T-helper 2 cell (primary cell): ENCODE results near the gene RIPK4.

ENCODE experiments used
- DNase-seq, 5 experiments: peaks; one replicate each; pipeline versions ENCODE4 v3.0.0 to v3.0.0-alpha.2; 2012 to 2022

The RIPK4 gene

DNA sequence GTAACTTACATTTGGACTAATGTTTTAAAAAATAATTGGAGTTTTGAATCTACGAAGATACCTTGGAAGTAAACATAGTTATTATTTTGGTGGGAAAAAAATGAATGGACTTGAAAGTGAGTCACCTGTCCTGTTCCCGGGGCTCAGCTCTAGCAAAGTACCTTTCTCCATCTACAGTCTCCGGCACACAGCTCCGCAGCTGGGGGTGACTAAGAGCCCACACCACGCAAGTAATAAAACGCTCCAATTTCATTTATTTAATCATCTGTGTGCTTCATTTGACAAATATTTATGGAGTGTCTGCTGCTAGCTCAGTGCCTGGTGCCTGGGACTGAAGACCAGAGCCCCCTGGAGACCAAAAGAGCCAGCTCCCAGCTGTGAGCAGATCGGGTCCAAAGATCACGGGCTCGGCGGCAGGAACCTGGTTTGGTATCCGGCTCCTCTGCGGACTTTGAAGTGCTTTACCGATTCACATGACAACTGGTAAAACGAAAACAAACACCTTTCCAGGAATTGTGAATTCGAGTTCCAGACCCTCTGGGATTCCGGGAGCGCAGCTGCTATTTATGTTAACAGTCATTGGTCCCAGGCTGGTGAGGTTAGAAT is 1.7 kb upstream of the RIPK4 start:
- DNase-seq, result no peak

DNA sequence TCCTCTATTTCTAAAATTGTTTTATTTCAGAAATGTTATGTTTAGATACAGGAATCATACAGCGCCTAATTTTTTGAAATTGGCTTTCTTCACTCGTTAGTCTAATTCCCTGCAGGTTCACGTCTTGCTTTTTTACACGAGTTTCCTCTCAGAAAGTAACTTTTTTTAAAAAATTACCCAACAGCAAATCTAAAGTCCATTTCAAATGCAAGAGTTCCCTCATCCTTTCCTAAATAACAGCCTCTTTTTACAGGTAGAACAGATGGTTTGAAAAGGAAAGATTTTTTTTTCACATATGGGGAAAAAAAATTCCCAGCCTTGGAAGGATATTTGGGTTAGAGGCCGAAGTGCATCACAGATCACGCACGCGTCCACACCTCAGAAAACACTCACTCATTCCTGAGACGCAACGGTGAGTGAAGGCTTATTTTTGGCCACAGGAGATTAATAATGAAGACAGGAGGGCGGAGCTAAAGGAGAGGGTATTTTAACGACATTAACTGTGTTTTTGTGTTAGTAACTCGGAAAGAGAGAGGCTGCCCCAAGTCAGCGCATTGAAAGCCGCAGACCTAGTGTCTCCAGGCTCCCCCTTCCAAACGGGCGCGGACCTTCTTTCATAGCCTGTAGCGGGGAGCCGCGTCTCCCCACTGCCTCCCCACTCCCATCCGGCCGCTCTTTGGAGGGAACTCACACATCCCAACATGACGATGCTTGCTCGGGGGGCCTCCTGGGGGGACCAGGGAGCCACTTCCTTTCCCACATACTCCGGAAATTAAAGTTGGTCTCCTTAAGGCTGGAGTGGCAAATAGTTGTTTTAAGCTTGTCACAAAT is 969 bp upstream of the RIPK4 start:
- no peak for DNase-seq

DNA sequence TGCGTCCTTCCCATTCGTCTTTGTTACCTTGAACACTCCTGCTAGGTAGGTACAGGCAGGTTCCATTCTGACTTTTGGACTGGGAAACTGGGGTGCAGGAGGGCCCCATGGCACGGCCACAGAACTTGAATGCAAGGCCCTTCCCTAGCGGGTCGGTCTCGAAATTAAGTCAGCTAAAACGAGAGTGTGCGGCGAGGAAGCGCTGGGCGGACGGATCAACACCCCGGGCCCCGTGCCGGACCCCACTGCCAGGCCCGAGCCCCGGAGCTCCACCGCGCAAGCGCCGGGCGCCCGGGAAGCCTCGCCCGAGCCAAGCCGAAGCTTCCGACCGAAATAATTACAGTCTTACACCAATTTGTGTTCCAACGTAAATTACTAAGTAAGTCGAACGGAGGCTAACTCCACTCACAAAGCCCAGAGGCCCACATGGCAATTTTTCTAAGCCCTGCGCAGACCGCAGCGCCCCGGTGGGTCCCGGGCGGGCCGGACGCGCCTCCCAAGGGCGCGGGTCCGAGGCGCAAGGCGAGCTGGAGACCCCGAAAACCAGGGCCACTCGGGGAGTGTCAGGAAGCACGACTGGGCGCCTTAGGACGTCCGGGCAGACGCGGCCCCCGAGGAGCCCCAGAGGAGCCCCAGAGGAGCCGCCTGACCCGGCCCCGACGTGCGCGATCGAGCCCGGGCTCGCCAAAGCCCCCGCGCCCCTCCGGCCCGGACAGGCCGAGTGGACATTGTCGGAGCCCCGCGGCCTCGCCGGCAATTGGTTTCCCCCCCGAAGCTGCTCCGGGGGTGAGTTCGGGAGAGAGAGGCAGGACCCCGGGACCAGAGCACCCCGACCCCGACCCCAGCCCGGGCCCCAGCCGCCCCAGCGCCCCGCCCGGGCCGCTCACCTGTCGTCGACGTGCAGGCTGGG is 624 bp downstream of the RIPK4 start:
- DNase-seq, result no peak

DNA sequence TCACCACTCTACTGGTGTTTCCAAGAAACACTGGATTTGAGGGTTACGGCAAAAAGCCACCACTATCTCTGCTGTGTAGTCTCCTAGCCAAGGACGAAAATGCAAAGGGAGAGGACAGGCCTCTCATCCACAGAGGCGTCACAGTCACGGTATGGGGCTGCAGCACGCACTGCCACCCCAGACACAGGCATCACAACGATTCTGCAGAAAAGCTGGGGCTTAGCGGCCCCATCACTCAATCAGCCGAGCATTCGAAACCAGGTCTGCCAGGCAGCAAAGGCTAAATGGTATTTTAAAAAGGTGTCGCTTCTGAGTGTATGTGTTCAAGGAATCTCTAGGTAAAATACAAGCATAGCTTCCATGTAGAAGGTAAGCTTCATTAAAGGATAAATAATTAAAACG is 1.4 kb downstream of the RIPK4 start:
- no peak for DNase-seq

DNA sequence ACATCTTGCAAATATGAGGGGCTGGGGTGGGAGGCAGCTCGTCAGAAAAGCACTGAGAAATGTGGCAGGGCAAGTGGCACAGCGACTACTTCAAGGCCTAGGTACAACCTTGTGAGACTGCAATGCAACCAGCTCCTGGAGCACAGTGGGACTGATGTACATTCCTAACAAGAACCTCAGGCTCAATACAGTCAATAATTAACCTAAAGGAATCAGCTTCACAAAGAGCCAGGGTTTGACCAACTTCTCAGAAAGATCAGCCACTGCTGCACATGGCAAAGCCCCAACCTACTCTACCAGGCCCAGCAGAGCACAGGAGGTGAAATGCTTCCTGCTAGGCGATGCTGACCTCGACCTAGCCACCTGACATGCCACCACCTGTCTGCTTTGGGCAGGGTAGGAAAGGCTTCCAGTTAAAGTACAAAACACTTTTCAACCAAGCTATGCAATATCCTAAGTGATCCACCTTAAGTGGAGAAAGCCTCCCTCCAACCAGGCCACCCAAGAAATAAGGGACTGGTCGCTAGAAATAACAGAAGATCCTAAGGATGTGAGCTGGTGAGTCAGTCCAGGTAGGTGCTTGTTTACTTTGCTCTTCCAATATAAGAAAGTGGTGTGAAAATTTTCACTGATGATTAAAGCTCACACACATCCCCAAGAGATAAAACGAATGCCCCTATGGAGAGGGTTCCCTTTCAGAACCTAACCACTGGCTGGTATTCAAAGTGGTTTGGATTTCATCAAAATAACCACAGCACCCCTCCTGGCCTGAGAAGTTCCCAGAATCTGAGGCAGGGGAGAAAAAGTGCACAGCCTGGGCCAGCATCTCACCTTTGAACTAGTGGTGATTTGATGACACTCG is 2.1 kb downstream of the RIPK4 start:
- no peak for DNase-seq

DNA sequence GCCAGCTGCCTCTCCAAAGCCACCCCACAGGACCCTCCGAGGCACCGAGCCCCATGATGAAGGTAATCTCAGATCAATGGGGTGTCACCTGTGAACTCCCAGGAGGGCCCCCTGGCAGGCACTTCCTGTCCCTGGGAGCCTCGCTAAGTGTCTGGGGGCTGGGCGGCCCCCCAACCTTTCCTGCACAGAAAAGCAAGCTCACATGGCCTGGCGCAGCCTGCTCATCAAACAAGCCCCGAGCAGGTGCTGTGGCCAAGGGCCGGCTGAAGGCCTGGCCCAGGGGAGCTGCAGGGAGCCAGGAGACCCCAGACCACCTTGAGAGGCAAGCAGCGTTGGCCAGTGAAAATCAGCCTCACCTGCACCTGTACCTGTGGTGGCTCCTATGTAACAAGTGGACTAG is 2.9 kb downstream of the RIPK4 start:
- no peak for DNase-seq

DNA sequence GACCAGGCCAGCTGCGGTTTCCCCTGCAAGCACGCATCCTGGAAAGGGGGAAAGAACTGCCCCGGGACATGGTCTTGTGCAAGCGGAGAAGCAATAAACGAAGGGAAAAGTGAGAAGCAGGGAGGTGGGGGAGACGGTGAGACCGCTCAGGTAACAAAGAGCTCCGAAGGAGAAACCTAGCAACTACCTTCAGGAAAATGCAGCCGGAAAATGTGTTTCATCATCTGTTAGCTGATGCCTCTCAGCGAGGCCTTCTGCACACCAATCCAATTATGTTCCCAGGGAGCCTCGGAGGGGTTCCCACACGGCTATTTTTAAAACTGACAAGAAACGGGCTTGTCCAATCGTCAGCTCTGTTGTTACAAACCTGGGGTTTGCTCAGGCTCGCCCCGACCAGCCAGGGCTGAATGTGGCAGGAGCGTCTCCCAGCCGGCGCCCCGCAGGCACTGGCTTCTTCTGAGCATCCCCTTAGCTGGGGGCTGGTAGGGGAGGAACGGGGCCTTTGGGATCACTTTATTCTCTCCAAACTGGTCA is 3.4 kb downstream of the RIPK4 start:
- no peak for DNase-seq

DNA sequence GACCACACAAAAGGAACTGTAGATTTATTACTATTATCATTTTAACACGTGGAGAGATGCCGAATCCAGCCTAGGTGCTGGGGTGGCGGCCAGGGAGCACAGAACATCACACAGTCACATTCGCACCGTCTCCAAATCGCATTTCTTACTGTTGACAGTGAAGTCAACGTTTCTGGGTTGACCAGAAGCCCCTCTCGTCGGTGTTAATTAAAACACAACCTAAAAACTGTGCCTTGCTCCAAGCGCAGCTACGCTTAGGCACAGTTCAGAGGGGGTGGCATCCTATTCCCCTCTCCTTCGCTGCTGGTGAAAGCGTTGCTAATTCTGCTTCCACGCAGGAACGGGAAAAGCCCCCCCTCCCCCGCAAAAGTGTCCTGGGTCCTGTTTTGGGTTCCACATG is 4.1 kb downstream of the RIPK4 start:
- no peak for DNase-seq

DNA sequence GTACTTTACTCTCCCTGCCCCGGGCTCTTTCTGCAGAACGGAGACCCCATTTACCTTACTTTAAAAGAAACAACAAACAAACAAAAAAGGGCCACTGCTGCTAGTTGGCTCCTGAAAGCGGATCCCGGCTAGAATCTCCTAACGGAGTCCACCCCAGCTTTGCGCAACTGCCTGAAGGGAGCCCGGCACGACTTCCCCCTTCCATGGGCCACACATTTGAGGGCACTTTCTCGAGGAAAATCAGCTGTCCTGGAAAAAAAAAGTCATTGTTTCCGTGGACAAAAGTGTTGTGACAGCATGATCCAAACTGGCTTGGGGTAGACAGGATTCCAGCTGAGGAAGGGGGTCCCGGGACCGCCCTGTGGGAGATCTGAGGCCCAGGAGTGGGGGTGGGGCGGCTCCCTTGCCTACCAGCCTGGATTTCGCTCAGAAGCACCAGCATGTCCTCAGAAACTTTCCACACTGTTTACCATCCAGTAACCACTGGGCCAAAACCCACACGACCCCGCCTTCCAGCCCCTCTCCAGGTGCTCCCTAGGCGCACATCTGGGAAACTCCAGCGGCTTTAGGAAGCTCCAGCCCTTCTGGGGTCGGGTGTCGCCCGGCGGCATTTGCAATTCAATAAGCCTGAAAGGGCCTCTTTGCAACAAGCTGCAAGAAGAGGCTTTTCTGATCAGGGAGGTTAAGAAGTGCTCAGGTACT is 4.8 kb downstream of the RIPK4 start:
- DNase-seq, result no peak

DNA sequence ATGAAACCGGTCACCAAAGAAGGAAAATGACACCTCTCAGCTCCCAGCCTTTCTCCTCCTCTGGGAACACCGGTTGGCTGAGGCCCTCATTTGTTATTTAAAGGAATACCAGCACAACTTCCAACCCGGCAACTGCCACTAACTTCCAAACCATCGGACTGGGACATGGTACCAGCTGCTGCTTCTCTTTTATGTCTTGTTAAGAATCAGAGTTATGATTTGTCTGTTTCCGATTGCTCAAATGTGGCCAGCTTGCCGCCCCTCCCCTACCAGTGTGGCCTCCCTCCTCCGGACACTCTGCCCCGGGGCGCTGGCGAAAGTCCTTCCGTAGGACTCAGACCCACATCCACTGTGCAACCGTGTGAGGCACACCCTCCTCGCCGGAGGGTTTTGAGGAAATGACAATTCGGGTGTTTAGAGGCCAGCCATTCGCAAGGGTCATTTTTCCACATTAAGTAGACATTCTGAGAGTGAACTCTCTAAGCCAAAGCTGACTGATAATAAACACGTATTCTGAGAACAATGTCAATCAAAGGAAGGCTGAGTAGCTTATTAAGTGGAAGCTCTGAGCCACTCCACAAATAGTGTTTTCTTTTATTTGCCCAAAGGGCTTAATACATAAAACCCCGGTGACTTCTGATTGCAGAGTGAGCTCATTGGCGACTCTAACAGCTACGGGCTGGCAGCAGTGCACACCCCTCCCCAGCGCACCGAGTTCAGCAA is 5.5 kb downstream of the RIPK4 start:
- no peak for DNase-seq

DNA sequence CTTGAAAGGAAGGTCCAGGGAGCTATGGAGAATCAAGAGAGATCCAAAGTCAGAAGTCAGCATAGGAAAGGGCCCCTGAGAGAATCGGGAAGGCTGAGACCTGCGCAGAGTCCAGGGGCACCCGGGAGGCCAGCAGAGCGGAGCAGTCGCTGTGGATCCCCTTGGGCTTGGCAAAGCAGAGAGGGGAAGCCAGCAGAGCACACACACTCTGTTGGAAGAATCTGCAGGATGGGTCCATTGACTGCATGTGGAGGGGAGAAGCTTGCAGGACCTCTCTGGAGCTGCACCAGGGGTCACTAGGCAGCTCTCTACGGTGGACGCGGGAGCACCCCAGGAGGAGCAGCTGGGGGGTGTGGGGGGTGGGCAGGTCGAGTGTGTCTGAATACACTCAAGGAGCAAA is 6.4 kb downstream of the RIPK4 start:
- DNase-seq, result no peak

DNA sequence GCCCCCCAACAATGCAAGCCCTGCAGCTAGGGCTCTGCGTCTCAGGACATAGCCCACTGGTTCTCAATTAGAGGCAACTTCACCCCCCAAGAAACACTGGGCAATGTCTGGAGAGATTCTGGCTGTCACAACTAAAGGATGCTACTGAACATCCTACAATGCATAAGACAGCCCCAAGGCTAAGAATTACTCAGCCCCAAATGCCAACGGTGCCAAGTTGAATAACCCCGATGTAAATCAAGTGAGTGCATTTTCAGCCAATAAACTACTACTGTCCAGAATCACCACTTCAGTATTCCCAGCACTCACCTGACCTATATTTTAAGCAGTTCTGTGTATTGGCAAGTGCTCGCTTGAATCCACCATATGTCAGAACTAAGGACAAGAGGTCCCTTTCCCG is 6.9 kb downstream of the RIPK4 start:
- no peak for DNase-seq

DNA sequence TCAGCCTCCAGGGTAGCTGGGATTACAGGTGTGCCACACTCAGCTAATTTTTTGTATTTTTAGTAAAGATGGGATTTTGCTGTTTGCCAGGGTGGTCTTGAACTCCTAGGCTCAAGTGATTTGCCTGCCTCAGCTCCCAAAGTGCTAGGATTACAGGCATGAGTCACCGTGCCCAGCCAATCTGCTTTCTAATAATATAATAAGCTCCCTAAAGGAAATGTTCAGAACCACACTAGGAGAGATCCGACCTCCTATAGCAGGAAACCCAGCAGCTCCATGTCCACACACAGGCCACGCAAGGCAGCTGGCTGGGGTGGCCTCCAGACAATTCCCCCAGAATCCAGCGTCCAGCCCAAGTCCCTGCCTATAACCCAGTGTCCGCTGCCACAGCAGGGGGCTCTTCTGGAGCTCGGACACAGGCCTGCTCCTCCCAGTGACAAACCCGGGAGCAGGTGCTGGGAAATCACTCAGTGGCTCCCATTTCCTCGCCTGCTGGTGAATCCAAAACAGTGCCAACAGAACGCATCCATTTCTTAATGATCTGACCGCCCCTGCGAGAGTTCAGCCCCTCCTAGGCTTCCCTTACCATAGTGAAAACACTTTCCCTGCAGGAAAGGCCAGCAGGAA is 7.5 kb downstream of the RIPK4 start:
- no peak for DNase-seq

DNA sequence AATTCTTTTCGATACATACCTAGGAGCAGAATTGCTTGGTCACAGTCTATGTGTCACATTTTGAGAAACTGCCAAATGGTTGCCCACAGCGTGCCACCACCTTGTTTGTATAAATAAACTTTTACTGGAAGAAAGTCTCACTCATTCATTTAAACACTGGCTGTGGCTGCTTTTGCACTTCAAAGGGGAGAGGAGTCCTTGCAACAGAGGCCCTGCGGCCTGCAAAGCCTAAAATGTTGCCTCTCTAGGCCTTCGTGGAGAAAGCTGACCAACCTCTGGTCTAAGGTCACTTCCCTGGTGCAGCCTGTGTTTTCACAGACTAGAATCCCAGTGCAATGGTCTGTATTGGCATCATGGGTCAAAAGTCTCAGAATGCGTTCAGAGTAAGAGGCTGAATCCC is 8.3 kb downstream of the RIPK4 start:
- no peak for DNase-seq

DNA sequence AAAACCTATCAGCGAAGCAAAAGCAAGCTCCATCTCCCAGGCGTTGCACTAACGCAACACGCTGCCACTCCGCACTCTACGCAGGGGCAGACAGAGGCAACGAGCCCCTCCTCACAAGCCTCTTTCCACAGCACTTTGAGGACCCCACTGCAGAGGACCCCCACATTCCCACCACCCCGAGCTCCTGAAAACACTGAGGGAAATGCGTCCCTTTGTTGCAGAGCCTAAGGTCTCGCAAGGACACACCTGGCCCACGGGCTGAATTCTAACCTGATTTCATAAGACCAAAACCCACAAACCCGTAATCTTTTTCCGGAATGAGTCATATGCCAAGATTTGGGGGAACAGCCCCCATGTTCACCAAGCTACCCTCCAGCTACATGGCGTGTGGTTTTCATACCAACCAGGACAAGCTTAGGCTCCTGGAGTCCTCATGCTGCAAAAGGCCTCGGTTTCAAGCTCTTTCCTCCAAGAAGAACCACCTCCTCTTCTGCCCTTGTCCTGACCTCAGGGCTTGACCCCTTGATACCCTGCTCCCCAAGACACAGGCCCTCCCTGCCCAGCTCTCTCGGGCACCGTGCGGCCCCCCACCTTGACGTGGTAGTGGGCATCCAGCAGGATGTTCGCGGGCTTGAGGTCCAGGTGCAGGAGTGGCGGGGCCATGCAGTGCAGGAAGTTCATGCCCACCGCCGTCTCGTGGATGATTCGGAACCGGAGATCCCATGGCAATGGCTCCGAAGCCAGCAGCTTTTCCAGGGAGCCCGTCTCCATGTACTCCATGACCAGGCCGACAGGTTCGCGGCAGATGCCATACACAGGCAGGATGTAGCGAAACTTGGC is 10.7 kb downstream of the RIPK4 start:
- no peak for DNase-seq

DNA sequence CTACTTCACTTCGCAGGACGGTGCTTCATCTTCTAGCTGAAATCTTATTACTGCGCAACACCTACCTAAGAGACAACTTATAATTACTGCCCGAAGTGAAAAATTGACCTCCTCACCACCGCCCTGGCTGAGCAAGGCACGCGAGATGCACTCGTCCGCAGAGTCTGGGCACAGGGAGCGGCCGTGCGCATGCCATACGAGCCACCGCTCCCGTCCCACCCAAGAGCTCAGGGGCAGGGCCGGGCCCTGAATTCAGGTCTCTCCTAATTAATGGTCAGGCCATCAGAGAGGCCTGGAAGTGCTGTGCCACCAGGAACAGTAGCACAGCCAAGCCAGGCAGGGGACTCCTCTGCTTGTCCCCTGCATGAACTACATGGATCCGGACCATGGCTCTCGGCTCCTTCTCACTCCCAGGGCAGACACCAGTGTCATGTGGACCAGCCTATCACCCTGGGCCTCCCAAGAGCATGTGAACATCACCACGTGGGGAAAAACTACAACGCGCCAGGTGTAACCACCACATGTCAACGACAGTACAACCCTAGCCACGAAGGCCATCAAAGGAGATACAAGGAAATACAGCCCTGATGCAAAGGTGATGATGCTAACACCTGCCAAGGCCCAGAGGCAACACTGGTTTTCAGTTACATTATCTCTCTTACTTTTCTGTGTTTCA is 11.5 kb downstream of the RIPK4 start:
- no peak for DNase-seq

DNA sequence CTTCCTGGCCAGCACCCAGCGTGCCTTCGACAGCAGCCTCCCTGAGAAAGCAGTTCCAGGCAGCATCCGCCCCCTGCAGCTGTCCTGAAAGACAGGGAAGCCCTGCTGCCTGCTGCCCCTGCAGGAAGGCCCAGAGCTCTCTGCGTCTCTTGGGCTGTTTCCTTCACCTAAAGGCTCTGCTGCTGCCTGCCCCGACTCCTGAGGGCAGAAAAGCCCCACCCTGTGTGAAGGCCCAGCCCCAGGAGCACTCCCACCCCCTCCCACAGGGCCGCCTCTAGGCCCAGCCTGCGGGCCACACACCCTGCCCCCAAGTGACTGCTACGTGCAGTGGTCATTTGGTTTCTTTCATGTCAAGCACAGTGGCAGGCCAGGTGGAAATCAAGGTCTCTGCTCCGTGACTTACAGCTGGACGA is 12.4 kb downstream of the RIPK4 start:
- DNase-seq, result no peak

DNA sequence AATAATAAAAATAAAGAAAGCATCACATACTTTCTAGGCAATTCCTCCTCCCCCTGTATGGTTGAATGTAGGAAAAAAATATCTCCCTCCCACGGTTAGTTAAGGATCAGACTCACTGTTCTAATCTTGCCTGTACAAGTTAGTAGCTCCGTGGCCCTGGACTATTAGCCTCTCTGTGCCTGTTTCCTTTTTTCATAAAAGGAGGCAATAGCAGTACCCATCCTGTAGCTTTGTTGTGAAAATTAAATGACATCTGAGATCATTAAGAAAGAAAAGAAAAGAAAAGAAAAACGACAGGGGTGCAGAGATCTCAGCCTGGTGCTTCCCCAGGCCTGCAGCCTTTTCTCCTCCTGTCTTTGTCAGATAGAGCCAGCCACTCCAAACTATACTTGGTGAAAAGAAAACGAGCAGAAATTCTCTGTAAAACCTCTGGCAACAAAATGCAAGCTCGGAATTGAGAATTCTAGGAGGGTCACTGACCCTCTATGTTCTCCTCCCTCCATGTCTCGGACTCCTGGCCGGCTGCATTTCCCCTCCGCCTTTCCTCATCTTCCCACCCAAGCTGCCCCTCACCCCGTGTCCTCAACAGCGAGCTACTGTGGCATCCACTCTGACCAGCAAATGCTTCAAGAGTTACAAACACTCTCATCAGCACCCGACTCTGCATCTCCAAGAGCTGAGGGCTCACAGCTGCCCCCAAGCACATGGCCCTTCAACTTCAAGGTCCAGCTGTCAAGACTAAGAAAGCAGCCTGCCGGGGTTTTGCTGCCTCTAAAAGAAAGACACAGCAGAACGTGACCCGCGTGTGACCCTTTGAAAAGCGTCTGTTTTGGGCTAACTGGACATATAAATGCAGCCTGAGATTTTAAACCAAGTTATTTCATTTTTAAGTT is 13.6 kb downstream of the RIPK4 start:
- no peak for DNase-seq
